ENCODE data around the gene TMIGD1.

GRCh38 chr17:30339086-30339485 lies 5.2 kb upstream of the TMIGD1 start:
- TF ChIP-seq CTCF (optimal IDR thresholded peaks at IDR 0.05 in 1 of 3, IDR thresholded peaks at IDR 0.05 in 1 of 3, conservative IDR thresholded peaks at IDR 0.05 in 1 of 3; ENCODE audit: extremely low read depth in 1 of 3, insufficient read depth in 2 of 3, low read length in 3 of 3): no peak
- TF ChIP-seq EZH2 (IDR thresholded peaks at IDR 0.05; ENCODE audit: low read length): no peak

Data from keratinocyte (primary cell).